ENCODE measurements around the gene UPK2. TPM values are rescaled to one million over a fixed set of nuclear protein-coding genes. Genes with fewer than 3 reads are reported as not detected.

The UPK2 gene
- total RNA-seq, result not detected
- 1 to 10 TPM; 2.2 to 4.3 (median 3.5) TPM for polyA plus RNA-seq (ENCODE audit: insufficient read length in 6 of 6)
- long read RNA-seq, donor 1, partial matches to known transcripts, result 0 of 3 reads
- long read RNA-seq, donor 1, other reads (novel, unspliced or antisense), result 0 of 3 reads
- long read RNA-seq, donor 2, partial matches to known transcripts, result 0 of 1 reads
- long read RNA-seq, donor 2, other reads (novel, unspliced or antisense), result 0 of 1 reads
- long read RNA-seq, donor 3, partial matches to known transcripts, result 7,656 of 7,876 reads
- long read RNA-seq, donor 3, other reads (novel, unspliced or antisense), result 218 of 7,876 reads
- long read RNA-seq, donor 4, result 0 reads
- long read RNA-seq, donor 5, result 0 reads
- long read RNA-seq, donor 6, result 0 reads
- long read RNA-seq, donor 7, result 0 reads
- long read RNA-seq, donor 8, result 0 reads
- long read RNA-seq, donor 9, result 0 reads
- long read RNA-seq, donor 10, result 0 reads
- long read RNA-seq, donor 11, partial matches to known transcripts, result 3,366 of 3,506 reads
- long read RNA-seq, donor 11, other reads (novel, unspliced or antisense), result 140 of 3,506 reads
- long read RNA-seq, donor 12, partial matches to known transcripts, result 6,889 of 7,165 reads
- long read RNA-seq, donor 12, other reads (novel, unspliced or antisense), result 276 of 7,165 reads

GRCh38 chr11:118956094-118956846 is at the start of gene UPK2:
UPK2 (plus strand) TSS chr11:118956298; CDS start chr11:118956351, 53 bp downstream.
- Histone ChIP-seq H3K36me3 (no peaks in the 10 kb centered on the region), H3K4me1 (no peaks in the 10 kb centered on the region), H3K27ac (no peak within 1 kb of the TSS), H3K4me3 (no peak within 1 kb of the TSS), H3K27me3 (peaks cover 0 to 7% of the 10 kb centered on the region in 2 donors), H3K9me3 (no peaks in the 10 kb centered on the region)
- ATAC-seq, result peak; percentile 99
- TF ChIP-seq CTCF (IDR thresholded peaks at IDR 0.05), result peak; percentile 97 to 98
- peak; percentile 64 to 95 (median 88) for DNase-seq
- intact Hi-C loops (cut with DNase I), result loop anchor here in 1 of 2 donors (10.0 kb wide), 1 partner anchor 261 kb away; no protein-coding TSS in a partner anchor

- H3K4me1 ChIP-seq, result peaks cover 40 to 57% of the 10 kb centered on the region in 2 donors
- ATAC-seq, result peak; percentile 57
- peak; percentile 75 to 90 (median 83) for DNase-seq
- peaks cover 0 to 11% of the 10 kb centered on the region in 2 donors for H3K27me3 ChIP-seq
- no peak overlapping the region for H3K4me3 ChIP-seq
- intact Hi-C loops (cut with DNase I), result no loop called here
- H3K9me3 ChIP-seq, result no peaks in the 10 kb centered on the region
- peaks cover 0 to 57% of the 10 kb centered on the region in 2 donors for H3K36me3 ChIP-seq
- TF ChIP-seq CTCF (IDR thresholded peaks at IDR 0.05), result peak; percentile 86 to 96
- H3K27ac ChIP-seq, result peak overlapping the region; percentile 19 to 33
Measured at GRCh38 chr11:118907051-118908042, 48.8 kb upstream of the UPK2 start.

GRCh38 chr11:118908264-118908663 is 47.8 kb upstream of the UPK2 start:
- Histone ChIP-seq H3K27me3 (peaks cover 0 to 11% of the 10 kb centered on the region in 2 donors), H3K9me3 (no peaks in the 10 kb centered on the region), H3K4me1 (peaks cover 49 to 66% of the 10 kb centered on the region in 2 donors), H3K4me3 (no peak overlapping the region), H3K27ac (peak overlapping the region in 1 of 2 donors; percentile 95), H3K36me3 (peaks cover 0 to 48% of the 10 kb centered on the region in 2 donors)
- no peak for TF ChIP-seq CTCF (IDR thresholded peaks at IDR 0.05)
- DNase-seq (peak in 1 of 4 donors; percentile 29), ATAC-seq (no peak)
- intact Hi-C loops (cut with DNase I), result no loop called here

GRCh38 chr11:118908901-118909618 is 47.0 kb upstream of the UPK2 start:
- peak overlapping the region; percentile 7 to 33 for H3K4me3 ChIP-seq
- peak; percentile 76 to 96 (median 86) for DNase-seq
- peaks cover 57 to 74% of the 10 kb centered on the region in 2 donors for H3K4me1 ChIP-seq
- peak overlapping the region; percentile 82 to 95 for H3K27ac ChIP-seq
- peak; percentile 19 for ATAC-seq
- H3K36me3 ChIP-seq, result peaks cover 0 to 40% of the 10 kb centered on the region in 2 donors
- no peak for TF ChIP-seq CTCF (IDR thresholded peaks at IDR 0.05)
- peaks cover 0 to 11% of the 10 kb centered on the region in 2 donors for H3K27me3 ChIP-seq
- intact Hi-C loops (cut with DNase I), result no loop called here
- no peaks in the 10 kb centered on the region for H3K9me3 ChIP-seq

Data from left lung (tissue), 14 donors.